Body of pancreas (tissue), 4 donors: ENCODE measurements around the gene ANO2. TPM values are rescaled to one million over a fixed set of nuclear protein-coding genes. Genes with fewer than 3 reads are reported as not detected.

ENCODE experiments used
- ATAC-seq: fragments of 150-250 bp; one replicate; pipeline ENCODE4 v1.9.1; 2016
- DNase-seq, 4 donors: peaks; one replicate each; pipeline ENCODE4 v3.0.0-alpha.2; 2019
- H3K27ac ChIP-seq, 4 donors: fragments of 200-600 bp; sonication (generic); 1 replicate in 3 of 4; 2 replicates in 1 of 4; pipeline versions ENCODE4 v1.5.1 to v1.6.1; 2016 to 2019; ENCODE audit warnings: mild to moderate bottlenecking in 1 of 4, mixed read lengths in 1 of 4, moderate library complexity in 1 of 4
- H3K27me3 ChIP-seq, 2 donors: fragments of 200-600 bp; sonication (generic); one replicate each; pipeline ENCODE4 v1.6.0; 2016; ENCODE audit warnings: mild to moderate bottlenecking in 1 of 2
- H3K36me3 ChIP-seq, 2 donors: fragments of 200-600 bp; sonication (generic); replicated peaks in 1 of 2; 2 replicates each; pipeline ENCODE4 v1.5.1; 2016; ENCODE audit warnings: low read depth in 2 of 2; ENCODE audit not compliant: insufficient read depth in 1 of 2
- H3K4me1 ChIP-seq: fragments of 200-600 bp; sonication (generic); one replicate; pipeline ENCODE4 v1.6.0; 2016
- H3K4me3 ChIP-seq, 2 donors: fragments of 200-600 bp; sonication (generic); 1 replicate in 1 of 2; 2 replicates in 1 of 2; pipeline ENCODE4 v1.5.1; 2016 to 2019
- H3K9me3 ChIP-seq, 3 donors: fragments of 200-600 bp; sonication (generic); 1 replicate in 2 of 3; 2 replicates in 1 of 3; pipeline ENCODE4 v1.5.1; 2016
- POLR2A ChIP-seq, 3 donors: fragments of 450-650 bp; IDR thresholded peaks; one replicate each; pipeline ENCODE4 v1.6.1; 2016; ENCODE audit warnings: antibody characterized with exemption in 3 of 3, mild to moderate bottlenecking in 2 of 3
- WGBS, 2 donors: methylation state at CpG; one replicate each; pipeline ENCODE4 v1.1.5; 2017; 5-methylcytosine and 5-hydroxymethylcytosine counted together
- intact Hi-C: fragments of 100-400 bp; cut with DNase I; formaldehyde crosslinking; loops from one replicate; pipeline ENCODE4 v1.15.1; 2023
- total RNA-seq, 2 donors: library from RNA; depleted of rRNA; stranded (reverse); fragments of >200 nt; gene quantifications; one replicate each; pipeline ENCODE4 v1.1.0, GENCODE V29; 2016
- TF ChIP-seq, protein P1 (sequence below), 7 experiments: fragments of 450-650 bp in 4 of 7; fragments of 200-600 bp in 3 of 7; sonication (generic) in 3 of 7; IDR thresholded peaks; one replicate each; pipeline ENCODE4 v1.5.1; 2016 to 2019; ENCODE audit warnings: antibody characterized with exemption in 7 of 7

ANO2 gene
- total RNA-seq, 2 donors from 2014 or later, result 2.1 to 4.3 TPM

GRCh38 chr12:5692850-5693249, 252.2 kb downstream of the ANO2 start:
- Histone ChIP-seq H3K36me3 (no peaks in the 10 kb centered on the region), H3K4me1 (no peaks in the 10 kb centered on the region), H3K27me3 (no peaks in the 10 kb centered on the region), H3K4me3 (no peak overlapping the region), H3K27ac (no peak overlapping the region), H3K9me3 (no peaks in the 10 kb centered on the region)
- intact Hi-C loops, result no loop called here
- ATAC-seq (no peak), DNase-seq (no peak)
- TF ChIP-seq, protein P1, sequence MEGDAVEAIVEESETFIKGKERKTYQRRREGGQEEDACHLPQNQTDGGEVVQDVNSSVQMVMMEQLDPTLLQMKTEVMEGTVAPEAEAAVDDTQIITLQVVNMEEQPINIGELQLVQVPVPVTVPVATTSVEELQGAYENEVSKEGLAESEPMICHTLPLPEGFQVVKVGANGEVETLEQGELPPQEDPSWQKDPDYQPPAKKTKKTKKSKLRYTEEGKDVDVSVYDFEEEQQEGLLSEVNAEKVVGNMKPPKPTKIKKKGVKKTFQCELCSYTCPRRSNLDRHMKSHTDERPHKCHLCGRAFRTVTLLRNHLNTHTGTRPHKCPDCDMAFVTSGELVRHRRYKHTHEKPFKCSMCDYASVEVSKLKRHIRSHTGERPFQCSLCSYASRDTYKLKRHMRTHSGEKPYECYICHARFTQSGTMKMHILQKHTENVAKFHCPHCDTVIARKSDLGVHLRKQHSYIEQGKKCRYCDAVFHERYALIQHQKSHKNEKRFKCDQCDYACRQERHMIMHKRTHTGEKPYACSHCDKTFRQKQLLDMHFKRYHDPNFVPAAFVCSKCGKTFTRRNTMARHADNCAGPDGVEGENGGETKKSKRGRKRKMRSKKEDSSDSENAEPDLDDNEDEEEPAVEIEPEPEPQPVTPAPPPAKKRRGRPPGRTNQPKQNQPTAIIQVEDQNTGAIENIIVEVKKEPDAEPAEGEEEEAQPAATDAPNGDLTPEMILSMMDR (IDR thresholded peaks at IDR 0.05), result no peak
- no peak for TF ChIP-seq POLR2A (IDR thresholded peaks at IDR 0.05)
- WGBS, 2 donors, result 63 to 78% methylated on average over 7 of the region's 7 CpGs

DNA sequence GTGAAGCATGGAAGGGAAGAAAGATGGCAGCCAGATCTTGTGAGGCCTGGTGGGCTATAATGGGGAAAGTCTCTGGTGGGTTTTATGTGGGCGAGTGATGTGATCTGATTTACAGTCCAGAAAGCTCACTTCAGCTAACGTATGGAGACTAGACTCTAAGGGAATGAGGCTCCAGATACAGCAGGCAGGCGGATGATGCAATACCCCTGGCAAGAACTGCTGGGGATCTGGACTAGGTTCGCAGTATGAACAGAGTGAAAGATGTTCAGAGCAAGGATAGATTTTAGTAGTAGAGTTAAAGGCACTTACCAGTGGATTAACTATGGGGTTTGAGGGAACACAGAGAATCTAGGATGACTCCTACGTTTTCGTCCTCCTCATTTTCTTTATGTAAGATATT, 253.1 kb downstream of the ANO2 start:
- Histone ChIP-seq H3K36me3 (no peaks in the 10 kb centered on the region), H3K9me3 (no peaks in the 10 kb centered on the region), H3K4me3 (no peak overlapping the region), H3K27ac (no peak overlapping the region), H3K27me3 (no peaks in the 10 kb centered on the region), H3K4me1 (no peaks in the 10 kb centered on the region)
- ATAC-seq (no peak), DNase-seq (no peak)
- intact Hi-C loops, result no loop called here
- 52 to 74% methylated on average over 6 of the region's 6 CpGs for WGBS, 2 donors
- TF ChIP-seq, protein P1 (IDR thresholded peaks at IDR 0.05), result no peak
- TF ChIP-seq POLR2A (IDR thresholded peaks at IDR 0.05), result no peak

DNA sequence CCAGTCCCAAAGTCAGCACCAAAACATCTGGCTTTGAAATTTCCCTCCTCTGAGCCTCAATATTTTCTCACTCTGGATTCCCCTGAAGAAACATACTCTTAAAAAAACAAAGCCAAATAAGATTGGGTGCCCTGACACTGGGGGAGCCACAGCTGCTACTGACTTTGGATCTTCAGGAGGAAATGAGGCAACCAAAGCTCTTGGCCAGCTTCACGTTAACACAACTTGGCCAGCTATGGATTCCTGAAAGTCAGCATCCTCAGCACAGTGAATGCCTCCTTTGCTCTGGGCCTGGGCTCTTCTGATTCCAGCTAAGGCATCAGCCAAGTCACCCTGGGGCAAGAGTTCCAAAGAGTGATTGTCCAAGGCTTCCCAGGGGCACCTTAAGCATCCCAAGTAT, 254.8 kb downstream of the ANO2 start:
- Histone ChIP-seq H3K27me3 (no peaks in the 10 kb centered on the region), H3K27ac (no peak overlapping the region), H3K4me1 (no peaks in the 10 kb centered on the region), H3K4me3 (no peak overlapping the region), H3K9me3 (no peaks in the 10 kb centered on the region), H3K36me3 (no peaks in the 10 kb centered on the region)
- intact Hi-C loops, result no loop called here
- ATAC-seq (no peak), DNase-seq (no peak)
- TF ChIP-seq, protein P1 (IDR thresholded peaks at IDR 0.05), result no peak
- no peak for TF ChIP-seq POLR2A (IDR thresholded peaks at IDR 0.05)
- WGBS, 2 donors, result 57 to 71% methylated on average over 1 of the region's 1 CpG

GRCh38 chr12:5689773-5690172, 255.3 kb downstream of the ANO2 start:
- 58 to 78% methylated on average over 1 of the region's 1 CpG for WGBS, 2 donors
- intact Hi-C loops, result no loop called here
- H3K27me3 ChIP-seq, result no peaks in the 10 kb centered on the region
- no peak overlapping the region for H3K4me3 ChIP-seq
- no peak overlapping the region for H3K27ac ChIP-seq
- no peak for ATAC-seq
- no peaks in the 10 kb centered on the region for H3K36me3 ChIP-seq
- no peaks in the 10 kb centered on the region for H3K9me3 ChIP-seq
- no peak for DNase-seq
- TF ChIP-seq, protein P1 (IDR thresholded peaks at IDR 0.05), result no peak
- TF ChIP-seq POLR2A (IDR thresholded peaks at IDR 0.05), result no peak
- H3K4me1 ChIP-seq, result no peaks in the 10 kb centered on the region

- ATAC-seq (no peak), DNase-seq (no peak)
- no peak overlapping the region for H3K4me3 ChIP-seq
- TF ChIP-seq POLR2A (IDR thresholded peaks at IDR 0.05), result no peak
- TF ChIP-seq, protein P1 (IDR thresholded peaks at IDR 0.05), result no peak
- H3K9me3 ChIP-seq, result no peaks in the 10 kb centered on the region
- no peak overlapping the region for H3K27ac ChIP-seq
- WGBS, 2 donors, result 70 to 72% methylated on average over 2 of the region's 2 CpGs
- intact Hi-C loops, result no loop called here
- no peaks in the 10 kb centered on the region for H3K36me3 ChIP-seq
- H3K27me3 ChIP-seq, result no peaks in the 10 kb centered on the region
- H3K4me1 ChIP-seq, result no peaks in the 10 kb centered on the region
These were observed 256.8 kb downstream of the ANO2 start for GRCh38 chr12:5688226-5688625.
